ENCODE data around the gene CFAP221.

GRCh38 chr2:119544939-119545475 lies 758 bp downstream of the CFAP221 start:
- TF ChIP-seq CTCF (IDR thresholded peaks at IDR 0.05) (no peak), POLR2AphosphoS5 (IDR thresholded peaks at IDR 0.05) (no peak), POLR2A (IDR thresholded peaks at IDR 0.05) (no peak), EP300 (IDR thresholded peaks at IDR 0.05) (no peak)

Data from sigmoid colon (tissue), 4 donors.